ENCODE measurements around the gene EP400. TPM values are rescaled to one million over a fixed set of nuclear protein-coding genes. Genes with fewer than 3 reads are reported as not detected.
"Not testable (repeated sequence)": the region's sequence is repeated elsewhere in the genome, so short reads cannot be mapped to it uniquely, and the experiment has no call there.

EP400 gene
- total and polyA plus RNA-seq, 2 of the 4 experiments (the other 2 are of a cell fraction), result 4.3 to 11.4 TPM

DNA sequence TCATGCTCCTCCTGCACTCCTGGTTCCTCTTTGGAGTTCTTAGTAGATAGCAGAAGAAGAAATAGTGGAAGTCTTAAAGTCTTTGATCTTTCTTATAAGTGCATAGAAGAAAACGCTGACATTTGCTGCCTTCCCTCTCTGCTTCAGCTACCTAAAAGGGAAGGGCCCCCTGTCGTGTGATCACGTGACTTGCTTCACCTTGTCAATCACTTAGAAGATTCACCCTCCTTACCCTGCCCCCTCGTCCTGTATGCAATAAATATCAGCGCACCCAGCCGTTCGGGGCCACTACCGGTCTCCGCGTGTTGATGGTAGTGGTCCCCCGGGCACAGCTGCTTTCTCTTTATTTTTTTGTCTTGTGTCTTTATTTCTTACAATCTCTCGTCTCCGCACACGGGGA, 153.3 kb downstream of the EP400 start:
- ATAC-seq (ENCODE audit: low read depth); H3K9me3 ChIP-seq (ENCODE audit: control insufficient read depth, insufficient read depth, low read length); in situ Hi-C loops (cut with MboI; ENCODE audit: low sequenced_read_pairs); H3K14ac ChIP-seq (replicated peaks; ENCODE audit: low read depth, low read length); H2AFZ ChIP-seq (replicated peaks; ENCODE audit: low read length, poor library complexity); CTCF ChIA-PET; H3K4ac ChIP-seq (ENCODE audit: low read depth, low read length); H4K91ac ChIP-seq (ENCODE audit: insufficient read depth, low read depth, low read length); dilution Hi-C loops (cut with HindIII; ENCODE audit: low sequenced_read_pairs, unreplicated experiment); H2BK20ac ChIP-seq (ENCODE audit: low read depth, low read length); POLR2A ChIA-PET (ENCODE audit: unreplicated experiment); H2AK9ac ChIP-seq (replicated peaks; ENCODE audit: low read depth, low read length, poor library complexity); BruUV-seq (replicated peaks); H3K56ac ChIP-seq (ENCODE audit: extremely low read depth, insufficient read depth, low read length); H3K27ac ChIP-seq (ENCODE audit: insufficient read depth, low read length); H2BK120ac ChIP-seq (ENCODE audit: low read depth, low read length); DNase-seq; H4K5ac ChIP-seq (ENCODE audit: low read depth, low read length); intact Hi-C loops (cut with micrococcal nuclease); H2AK5ac ChIP-seq (ENCODE audit: low read depth, low read length); H3K18ac ChIP-seq (ENCODE audit: low read depth, low read length); H3K23ac ChIP-seq (ENCODE audit: low read depth, low read length); H3K4me1 ChIP-seq (ENCODE audit: control insufficient read depth, insufficient read depth, low read length); H3K9me1 ChIP-seq (ENCODE audit: insufficient read depth, low read length); H2BK15ac ChIP-seq (ENCODE audit: low read depth, low read length); H3K4me3 ChIP-seq (ENCODE audit: insufficient read depth, low read depth, low read length); H3K9ac ChIP-seq (ENCODE audit: low read depth, low read length); H4K20me1 ChIP-seq (ENCODE audit: insufficient read depth, low read length); H2BK5ac ChIP-seq (ENCODE audit: low read depth, low read length, poor library complexity, severe bottlenecking); H3K27me3 ChIP-seq (ENCODE audit: control insufficient read depth, insufficient read depth, low read length); H3K4me2 ChIP-seq (ENCODE audit: low read depth, low read length); H4K8ac ChIP-seq (ENCODE audit: low read depth in 2 of 2, low read length in 2 of 2): not testable (repeated sequence)
- Histone ChIP-seq H3K79me1 (ENCODE audit: low read depth in 1 of 2, low read length in 2 of 2) (peaks cover 1 to 13% of the 10 kb centered on the region in 2 experiments; a peak in 3 of 4 replicates), H3K36me3 (ENCODE audit: control insufficient read depth, insufficient read depth, low read length) (peaks cover 14% of the 10 kb centered on the region; the same call in 1 of the 2 replicates)
- whole genome bisulfite sequencing, 2 experiments (ENCODE audit: extremely low coverage in 2 of 2, insufficient read length in 1 of 2), result no CpG with 5 or more reads among the region's 14 CpGs
